ENCODE measurements around the gene IL17D. TPM values are rescaled to one million over a fixed set of nuclear protein-coding genes. Genes with fewer than 3 reads are reported as not detected.

IL17D gene
- total and polyA plus RNA-seq, 4 donors, result 0.05 to 0.19 (median 0.14) TPM

DNA sequence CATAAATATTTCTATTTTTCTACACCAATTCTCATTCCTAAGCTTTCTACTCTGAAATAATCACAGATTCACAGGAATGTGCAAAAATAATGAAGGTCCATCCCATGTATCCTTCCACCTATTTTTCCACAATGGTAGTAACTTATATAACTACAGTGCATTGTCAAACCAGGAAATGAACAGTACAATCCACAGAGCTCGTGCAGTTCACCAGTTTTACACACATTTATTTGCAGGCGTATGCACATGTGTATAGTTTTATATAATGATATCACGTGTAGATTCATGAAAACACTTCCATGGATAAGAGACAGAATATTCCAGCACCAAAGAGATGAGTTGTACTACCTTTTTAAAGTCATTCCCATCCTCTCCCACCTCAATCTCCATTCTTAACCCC is 57.4 kb downstream of the IL17D start (continued):
- TF ChIP-seq, protein P1, sequence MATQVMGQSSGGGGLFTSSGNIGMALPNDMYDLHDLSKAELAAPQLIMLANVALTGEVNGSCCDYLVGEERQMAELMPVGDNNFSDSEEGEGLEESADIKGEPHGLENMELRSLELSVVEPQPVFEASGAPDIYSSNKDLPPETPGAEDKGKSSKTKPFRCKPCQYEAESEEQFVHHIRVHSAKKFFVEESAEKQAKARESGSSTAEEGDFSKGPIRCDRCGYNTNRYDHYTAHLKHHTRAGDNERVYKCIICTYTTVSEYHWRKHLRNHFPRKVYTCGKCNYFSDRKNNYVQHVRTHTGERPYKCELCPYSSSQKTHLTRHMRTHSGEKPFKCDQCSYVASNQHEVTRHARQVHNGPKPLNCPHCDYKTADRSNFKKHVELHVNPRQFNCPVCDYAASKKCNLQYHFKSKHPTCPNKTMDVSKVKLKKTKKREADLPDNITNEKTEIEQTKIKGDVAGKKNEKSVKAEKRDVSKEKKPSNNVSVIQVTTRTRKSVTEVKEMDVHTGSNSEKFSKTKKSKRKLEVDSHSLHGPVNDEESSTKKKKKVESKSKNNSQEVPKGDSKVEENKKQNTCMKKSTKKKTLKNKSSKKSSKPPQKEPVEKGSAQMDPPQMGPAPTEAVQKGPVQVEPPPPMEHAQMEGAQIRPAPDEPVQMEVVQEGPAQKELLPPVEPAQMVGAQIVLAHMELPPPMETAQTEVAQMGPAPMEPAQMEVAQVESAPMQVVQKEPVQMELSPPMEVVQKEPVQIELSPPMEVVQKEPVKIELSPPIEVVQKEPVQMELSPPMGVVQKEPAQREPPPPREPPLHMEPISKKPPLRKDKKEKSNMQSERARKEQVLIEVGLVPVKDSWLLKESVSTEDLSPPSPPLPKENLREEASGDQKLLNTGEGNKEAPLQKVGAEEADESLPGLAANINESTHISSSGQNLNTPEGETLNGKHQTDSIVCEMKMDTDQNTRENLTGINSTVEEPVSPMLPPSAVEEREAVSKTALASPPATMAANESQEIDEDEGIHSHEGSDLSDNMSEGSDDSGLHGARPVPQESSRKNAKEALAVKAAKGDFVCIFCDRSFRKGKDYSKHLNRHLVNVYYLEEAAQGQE (IDR thresholded peaks at IDR 0.05), result no peak
- TF ChIP-seq EGR1 (IDR thresholded peaks at IDR 0.05; ENCODE audit: low read depth in 2 of 2), result no peak
- no peak for TF ChIP-seq SP1 (IDR thresholded peaks at IDR 0.05)

DNA sequence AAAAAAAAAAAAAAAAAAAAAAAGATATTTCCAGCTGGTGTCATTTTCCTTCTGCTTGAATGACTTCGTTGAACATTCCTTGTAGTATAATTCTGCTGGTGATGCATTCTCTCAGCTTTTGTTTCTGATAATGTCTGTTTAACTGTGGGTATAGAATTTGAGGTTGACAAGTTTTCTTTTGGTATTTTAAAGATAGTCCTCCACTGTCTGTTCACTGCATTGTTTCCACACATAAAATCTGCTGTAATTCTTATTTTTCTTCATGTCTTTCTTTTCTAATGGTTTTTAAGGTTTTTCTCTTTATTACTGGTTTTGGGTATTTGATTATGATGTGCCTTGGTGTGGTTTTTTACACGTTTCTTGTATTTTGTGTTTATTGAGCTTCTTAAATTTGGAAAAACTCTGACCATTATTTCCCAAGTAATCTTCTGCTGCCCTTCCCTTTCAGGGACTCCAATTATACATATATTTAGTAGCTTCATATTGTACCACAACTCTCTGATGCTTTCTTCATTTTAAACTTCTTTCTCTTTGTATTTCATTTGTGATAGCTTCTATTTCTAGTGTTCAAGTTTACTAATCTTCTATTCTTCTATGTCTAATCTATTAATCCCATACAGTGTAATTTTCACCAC is 63.9 kb downstream of the IL17D start:
- Histone ChIP-seq H3K4me3 (ENCODE audit: low read depth in 1 of 3, low read length in 3 of 3) (no peak overlapping the region), H3K9me3 (ENCODE audit: control insufficient read depth in 4 of 4, low read length in 3 of 4) (no peaks in the 10 kb centered on the region), H3K27ac (ENCODE audit: low read depth in 1 of 2, low read length in 2 of 2) (no peak overlapping the region), H3K4me1 (ENCODE audit: control insufficient read depth in 4 of 4, insufficient read depth in 4 of 4, low read length in 3 of 4) (peaks cover 0 to 2% (median 0%) of the 10 kb centered on the region in 4 donors), H3K36me3 (ENCODE audit: control insufficient read depth in 4 of 4, insufficient read depth in 3 of 4, low read depth in 1 of 4, low read length in 3 of 4) (peaks cover 0 to 4% (median 0%) of the 10 kb centered on the region in 4 donors), H3K27me3 (ENCODE audit: control insufficient read depth in 4 of 4, insufficient read depth in 4 of 4, low read length in 3 of 4) (no peaks in the 10 kb centered on the region), H3K9ac (ENCODE audit: low read depth in 1 of 2, low read length in 2 of 2) (no peak overlapping the region)
- over 99% methylated on average over 2 of the region's 2 CpGs for WGBS
- TF ChIP-seq EGR1 (IDR thresholded peaks at IDR 0.05; ENCODE audit: low read depth in 2 of 2), result no peak
- TF ChIP-seq, protein P2, sequence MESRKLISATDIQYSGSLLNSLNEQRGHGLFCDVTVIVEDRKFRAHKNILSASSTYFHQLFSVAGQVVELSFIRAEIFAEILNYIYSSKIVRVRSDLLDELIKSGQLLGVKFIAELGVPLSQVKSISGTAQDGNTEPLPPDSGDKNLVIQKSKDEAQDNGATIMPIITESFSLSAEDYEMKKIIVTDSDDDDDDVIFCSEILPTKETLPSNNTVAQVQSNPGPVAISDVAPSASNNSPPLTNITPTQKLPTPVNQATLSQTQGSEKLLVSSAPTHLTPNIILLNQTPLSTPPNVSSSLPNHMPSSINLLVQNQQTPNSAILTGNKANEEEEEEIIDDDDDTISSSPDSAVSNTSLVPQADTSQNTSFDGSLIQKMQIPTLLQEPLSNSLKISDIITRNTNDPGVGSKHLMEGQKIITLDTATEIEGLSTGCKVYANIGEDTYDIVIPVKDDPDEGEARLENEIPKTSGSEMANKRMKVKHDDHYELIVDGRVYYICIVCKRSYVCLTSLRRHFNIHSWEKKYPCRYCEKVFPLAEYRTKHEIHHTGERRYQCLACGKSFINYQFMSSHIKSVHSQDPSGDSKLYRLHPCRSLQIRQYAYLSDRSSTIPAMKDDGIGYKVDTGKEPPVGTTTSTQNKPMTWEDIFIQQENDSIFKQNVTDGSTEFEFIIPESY (IDR thresholded peaks at IDR 0.05), result no peak
- no peak for TF ChIP-seq FOXA2 (IDR thresholded peaks at IDR 0.05)
- no peak for TF ChIP-seq RAD21 (IDR thresholded peaks at IDR 0.05)
- TF ChIP-seq, protein P3, sequence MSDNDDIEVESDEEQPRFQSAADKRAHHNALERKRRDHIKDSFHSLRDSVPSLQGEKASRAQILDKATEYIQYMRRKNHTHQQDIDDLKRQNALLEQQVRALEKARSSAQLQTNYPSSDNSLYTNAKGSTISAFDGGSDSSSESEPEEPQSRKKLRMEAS (IDR thresholded peaks at IDR 0.05), result no peak
- TF ChIP-seq NR2F2 (IDR thresholded peaks at IDR 0.05), result no peak
- TF ChIP-seq, protein P4, sequence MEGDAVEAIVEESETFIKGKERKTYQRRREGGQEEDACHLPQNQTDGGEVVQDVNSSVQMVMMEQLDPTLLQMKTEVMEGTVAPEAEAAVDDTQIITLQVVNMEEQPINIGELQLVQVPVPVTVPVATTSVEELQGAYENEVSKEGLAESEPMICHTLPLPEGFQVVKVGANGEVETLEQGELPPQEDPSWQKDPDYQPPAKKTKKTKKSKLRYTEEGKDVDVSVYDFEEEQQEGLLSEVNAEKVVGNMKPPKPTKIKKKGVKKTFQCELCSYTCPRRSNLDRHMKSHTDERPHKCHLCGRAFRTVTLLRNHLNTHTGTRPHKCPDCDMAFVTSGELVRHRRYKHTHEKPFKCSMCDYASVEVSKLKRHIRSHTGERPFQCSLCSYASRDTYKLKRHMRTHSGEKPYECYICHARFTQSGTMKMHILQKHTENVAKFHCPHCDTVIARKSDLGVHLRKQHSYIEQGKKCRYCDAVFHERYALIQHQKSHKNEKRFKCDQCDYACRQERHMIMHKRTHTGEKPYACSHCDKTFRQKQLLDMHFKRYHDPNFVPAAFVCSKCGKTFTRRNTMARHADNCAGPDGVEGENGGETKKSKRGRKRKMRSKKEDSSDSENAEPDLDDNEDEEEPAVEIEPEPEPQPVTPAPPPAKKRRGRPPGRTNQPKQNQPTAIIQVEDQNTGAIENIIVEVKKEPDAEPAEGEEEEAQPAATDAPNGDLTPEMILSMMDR (IDR thresholded peaks at IDR 0.05; ENCODE audit: low read depth, low read length, missing input control), result no peak
- no peak for TF ChIP-seq FOXA1 (IDR thresholded peaks at IDR 0.05)
- TF ChIP-seq HNF4A (conservative IDR thresholded peaks at IDR 0.05), result no peak
- TF ChIP-seq SP1 (IDR thresholded peaks at IDR 0.05), result no peak
- TF ChIP-seq YY1 (IDR thresholded peaks at IDR 0.05), result no peak
- no peak for TF ChIP-seq RXRA (IDR thresholded peaks at IDR 0.05)
- no peak for TF ChIP-seq GABPA (IDR thresholded peaks at IDR 0.05 in 1 of 2, conservative IDR thresholded peaks at IDR 0.05 in 1 of 2)
- TF ChIP-seq, protein P1 (IDR thresholded peaks at IDR 0.05), result no peak
- TF ChIP-seq JUND (IDR thresholded peaks at IDR 0.05), result no peak
- TF ChIP-seq HNF4G (IDR thresholded peaks at IDR 0.05), result no peak
- TF ChIP-seq, protein P5, sequence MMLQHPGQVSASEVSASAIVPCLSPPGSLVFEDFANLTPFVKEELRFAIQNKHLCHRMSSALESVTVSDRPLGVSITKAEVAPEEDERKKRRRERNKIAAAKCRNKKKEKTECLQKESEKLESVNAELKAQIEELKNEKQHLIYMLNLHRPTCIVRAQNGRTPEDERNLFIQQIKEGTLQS (IDR thresholded peaks at IDR 0.05), result no peak
- no peak for TF ChIP-seq TAF1 (conservative IDR thresholded peaks at IDR 0.05)
- no peak for DNase-seq (ENCODE audit: low spot score)

Data from liver (tissue), 9 donors.